ENCODE measurements around the gene SIL1.
"Not testable (repeated sequence)": the region's sequence is repeated elsewhere in the genome, so short reads cannot be mapped to it uniquely, and the experiment has no call there.

SIL1 gene

GRCh38 chr5:139232147-139232724, 34.1 kb upstream of the SIL1 start:
- H3K4me3 ChIP-seq (ENCODE audit: low read depth, low read length): no peak overlapping the region
- no peak for TF ChIP-seq CTCF (IDR thresholded peaks at IDR 0.05; ENCODE audit: borderline replicate concordance, insufficient read depth, low read depth, low read length)

GRCh38 chr5:139228201-139228803, 30.1 kb upstream of the SIL1 start:
- H3K4me3 ChIP-seq (ENCODE audit: low read depth, low read length): no peak overlapping the region
- no peak for TF ChIP-seq CTCF (IDR thresholded peaks at IDR 0.05; ENCODE audit: borderline replicate concordance, insufficient read depth, low read depth, low read length)

- H3K4me3 ChIP-seq (ENCODE audit: low read depth, low read length): no peak overlapping the region
- no peak for TF ChIP-seq CTCF (IDR thresholded peaks at IDR 0.05; ENCODE audit: borderline replicate concordance, insufficient read depth, low read depth, low read length)
Observed at GRCh38 chr5:139226131-139226530, 28.0 kb upstream of the SIL1 start.

GRCh38 chr5:139223481-139223880, 25.3 kb upstream of the SIL1 start:
- TF ChIP-seq CTCF (IDR thresholded peaks at IDR 0.05; ENCODE audit: borderline replicate concordance, insufficient read depth, low read depth, low read length): no peak
- no peak overlapping the region for H3K4me3 ChIP-seq (ENCODE audit: low read depth, low read length)

- no peak overlapping the region for H3K4me3 ChIP-seq (ENCODE audit: low read depth, low read length)
- no peak for TF ChIP-seq CTCF (IDR thresholded peaks at IDR 0.05; ENCODE audit: borderline replicate concordance, insufficient read depth, low read depth, low read length)
Observed at GRCh38 chr5:139222346-139222745, 24.2 kb upstream of the SIL1 start.

GRCh38 chr5:139218038-139218437, 19.9 kb upstream of the SIL1 start:
- H3K4me3 ChIP-seq (ENCODE audit: low read depth, low read length): not testable (repeated sequence)

GRCh38 chr5:139215107-139215975, 17.2 kb upstream of the SIL1 start:
- no peak overlapping the region for H3K4me3 ChIP-seq (ENCODE audit: low read depth, low read length)
- no peak for TF ChIP-seq CTCF (IDR thresholded peaks at IDR 0.05; ENCODE audit: borderline replicate concordance, insufficient read depth, low read depth, low read length)
